ENCODE data around the gene HCST.

HCST gene

DNA sequence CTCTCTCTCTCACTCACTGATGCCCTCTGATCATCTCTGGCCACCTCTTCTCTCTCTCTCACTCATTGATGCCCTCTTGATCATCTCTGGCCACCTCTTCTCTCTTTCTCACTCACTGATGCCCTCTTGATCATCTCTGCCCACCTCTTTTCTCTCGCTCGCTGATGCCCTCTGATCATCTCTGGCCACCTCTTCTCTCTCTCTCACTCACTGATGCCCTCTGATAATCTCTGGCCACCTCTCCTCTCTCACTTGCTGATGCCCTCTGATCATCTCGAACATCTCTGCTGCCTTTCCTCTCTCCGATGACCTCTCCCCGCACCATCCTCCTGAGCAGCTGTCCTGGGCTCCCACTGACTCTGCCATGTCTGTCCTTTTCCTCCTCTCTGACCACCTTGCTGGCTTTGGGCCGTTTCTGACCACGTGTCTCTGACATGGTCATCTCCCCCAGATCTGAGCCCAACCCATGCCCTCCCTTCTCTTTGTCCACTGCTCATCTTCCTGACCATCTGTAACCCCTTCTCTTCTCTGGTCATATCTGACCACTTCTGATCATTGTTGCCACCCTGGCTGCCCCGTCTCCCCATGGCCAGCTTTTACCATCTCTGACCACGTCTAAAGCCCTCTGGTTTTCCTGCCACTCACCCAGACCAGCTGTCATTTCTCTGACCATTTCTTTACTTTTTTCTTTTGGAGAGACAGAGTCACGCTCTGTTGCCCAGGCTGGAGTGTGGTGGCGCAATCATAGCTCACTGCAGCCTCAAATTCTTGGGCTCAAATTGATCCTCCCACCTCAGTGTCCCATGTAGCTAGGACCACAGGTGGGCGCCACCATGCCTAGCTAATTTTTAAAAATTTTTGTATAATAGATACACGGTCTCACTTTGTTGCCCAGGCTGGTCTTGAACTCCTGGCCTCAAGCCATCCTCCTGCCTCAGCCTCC lies 36.2 kb downstream of the HCST start:
- no peak overlapping the region for H3K27ac ChIP-seq (ENCODE audit: low read length, poor library complexity, severe bottlenecking)
- no peak overlapping the region for H4K8ac ChIP-seq (ENCODE audit: low read length)
- H3K9ac ChIP-seq (ENCODE audit: low read length) = no peak overlapping the region
- H2AFZ ChIP-seq (ENCODE audit: low read depth, low read length) = no peak overlapping the region
- H4K91ac ChIP-seq (ENCODE audit: low read length) = no peak overlapping the region
- no peak overlapping the region for H2BK12ac ChIP-seq (ENCODE audit: low read length in 2 of 2)
- no peak overlapping the region for H3K4me2 ChIP-seq (ENCODE audit: low read length, poor library complexity, severe bottlenecking)
- no peak overlapping the region for H2BK120ac ChIP-seq (ENCODE audit: low read depth, low read length)
- 93% methylated on average over 13 of the region's 13 CpGs for WGBS
- H3K4me1 ChIP-seq (ENCODE audit: control insufficient read depth, insufficient read depth, low read depth, low read length) = peaks cover 30% of the 10 kb centered on the region
- H3K36me3 ChIP-seq (ENCODE audit: control insufficient read depth in 1 of 2, insufficient read depth in 2 of 2, low read depth in 1 of 2, low read length in 2 of 2) = peaks cover 19 to 24% of the 10 kb centered on the region in 2 experiments
- no peak overlapping the region for H2BK5ac ChIP-seq (ENCODE audit: low read depth, low read length, poor library complexity, severe bottlenecking)
- no peak overlapping the region for H2AK5ac ChIP-seq (ENCODE audit: low read length, severe bottlenecking)
- H3K79me1 ChIP-seq (replicated peaks; ENCODE audit: low read length, poor library complexity, severe bottlenecking) = peaks cover 28% of the 10 kb centered on the region
- H2BK15ac ChIP-seq (ENCODE audit: low read depth, poor library complexity, severe bottlenecking) = no peak overlapping the region
- peak overlapping the region in 1 of 2 experiments; percentile 87 for H3K4me3 ChIP-seq (ENCODE audit: insufficient read depth in 1 of 2, low read depth in 1 of 2, low read length in 2 of 2)
- no peaks in the 10 kb centered on the region for H3K9me3 ChIP-seq (ENCODE audit: control insufficient read depth, low read length)
- no peak overlapping the region for H3K4ac ChIP-seq (ENCODE audit: low read depth in 1 of 2, low read length in 2 of 2)
- H3K18ac ChIP-seq (ENCODE audit: low read depth in 1 of 2, low read length in 2 of 2) = no peak overlapping the region
- H3K27me3 ChIP-seq (ENCODE audit: control insufficient read depth in 1 of 2, insufficient read depth in 1 of 2, low read length in 2 of 2) = no peaks in the 10 kb centered on the region
- H3K14ac ChIP-seq (ENCODE audit: low read length in 2 of 2) = no peak overlapping the region
- DNase-seq = no peak
- no peak overlapping the region for H3K23ac ChIP-seq (ENCODE audit: low read length in 2 of 2)

DNA sequence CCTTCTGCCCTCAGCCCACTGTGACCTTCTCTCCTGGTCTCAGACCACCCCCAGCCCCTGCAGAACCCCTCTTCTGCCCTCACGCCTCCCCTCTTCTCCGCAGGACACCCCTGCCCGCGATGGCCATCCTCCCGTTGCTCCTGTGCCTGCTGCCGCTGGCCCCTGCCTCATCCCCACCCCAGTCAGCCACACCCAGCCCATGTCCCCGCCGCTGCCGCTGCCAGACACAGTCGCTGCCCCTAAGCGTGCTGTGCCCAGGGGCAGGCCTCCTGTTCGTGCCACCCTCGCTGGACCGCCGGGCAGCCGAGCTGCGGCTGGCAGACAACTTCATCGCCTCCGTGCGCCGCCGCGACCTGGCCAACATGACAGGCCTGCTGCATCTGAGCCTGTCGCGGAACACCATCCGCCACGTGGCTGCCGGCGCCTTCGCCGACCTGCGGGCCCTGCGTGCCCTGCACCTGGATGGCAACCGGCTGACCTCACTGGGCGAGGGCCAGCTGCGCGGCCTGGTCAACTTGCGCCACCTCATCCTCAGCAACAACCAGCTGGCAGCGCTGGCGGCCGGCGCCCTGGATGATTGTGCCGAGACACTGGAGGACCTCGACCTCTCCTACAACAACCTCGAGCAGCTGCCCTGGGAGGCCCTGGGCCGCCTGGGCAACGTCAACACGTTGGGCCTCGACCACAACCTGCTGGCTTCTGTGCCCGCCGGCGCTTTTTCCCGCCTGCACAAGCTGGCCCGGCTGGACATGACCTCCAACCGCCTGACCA lies 37.2 kb downstream of the HCST start:
- Histone ChIP-seq H2AK5ac (ENCODE audit: low read length, severe bottlenecking) (no peak overlapping the region), H3K4me2 (ENCODE audit: low read length, poor library complexity, severe bottlenecking) (no peak overlapping the region), H3K9ac (ENCODE audit: low read length) (no peak overlapping the region), H2AFZ (ENCODE audit: low read depth, low read length) (no peak overlapping the region), H2BK15ac (ENCODE audit: low read depth, poor library complexity, severe bottlenecking) (no peak overlapping the region), H3K79me1 (replicated peaks; ENCODE audit: low read length, poor library complexity, severe bottlenecking) (peaks cover 29% of the 10 kb centered on the region), H3K4me1 (ENCODE audit: control insufficient read depth, insufficient read depth, low read depth, low read length) (peaks cover 30% of the 10 kb centered on the region), H3K18ac (ENCODE audit: low read depth in 1 of 2, low read length in 2 of 2) (no peak overlapping the region), H3K27me3 (ENCODE audit: control insufficient read depth in 1 of 2, insufficient read depth in 1 of 2, low read length in 2 of 2) (no peaks in the 10 kb centered on the region), H3K14ac (ENCODE audit: low read length in 2 of 2) (no peak overlapping the region), H3K9me3 (ENCODE audit: control insufficient read depth, low read length) (no peaks in the 10 kb centered on the region), H3K4ac (ENCODE audit: low read depth in 1 of 2, low read length in 2 of 2) (no peak overlapping the region), H3K36me3 (ENCODE audit: control insufficient read depth in 1 of 2, insufficient read depth in 2 of 2, low read depth in 1 of 2, low read length in 2 of 2) (peaks cover 19 to 30% of the 10 kb centered on the region in 2 experiments), H3K27ac (ENCODE audit: low read length, poor library complexity, severe bottlenecking) (no peak overlapping the region), H4K8ac (ENCODE audit: low read length) (no peak overlapping the region), H3K23ac (ENCODE audit: low read length in 2 of 2) (no peak overlapping the region), H2BK5ac (ENCODE audit: low read depth, low read length, poor library complexity, severe bottlenecking) (no peak overlapping the region), H2BK12ac (ENCODE audit: low read length in 2 of 2) (no peak overlapping the region), H4K91ac (ENCODE audit: low read length) (peak overlapping the region; percentile 41), H2BK120ac (ENCODE audit: low read depth, low read length) (no peak overlapping the region), H3K4me3 (ENCODE audit: insufficient read depth in 1 of 2, low read depth in 1 of 2, low read length in 2 of 2) (no peak overlapping the region)
- no peak for DNase-seq
- WGBS = 96% methylated on average over 55 of the region's 55 CpGs

DNA sequence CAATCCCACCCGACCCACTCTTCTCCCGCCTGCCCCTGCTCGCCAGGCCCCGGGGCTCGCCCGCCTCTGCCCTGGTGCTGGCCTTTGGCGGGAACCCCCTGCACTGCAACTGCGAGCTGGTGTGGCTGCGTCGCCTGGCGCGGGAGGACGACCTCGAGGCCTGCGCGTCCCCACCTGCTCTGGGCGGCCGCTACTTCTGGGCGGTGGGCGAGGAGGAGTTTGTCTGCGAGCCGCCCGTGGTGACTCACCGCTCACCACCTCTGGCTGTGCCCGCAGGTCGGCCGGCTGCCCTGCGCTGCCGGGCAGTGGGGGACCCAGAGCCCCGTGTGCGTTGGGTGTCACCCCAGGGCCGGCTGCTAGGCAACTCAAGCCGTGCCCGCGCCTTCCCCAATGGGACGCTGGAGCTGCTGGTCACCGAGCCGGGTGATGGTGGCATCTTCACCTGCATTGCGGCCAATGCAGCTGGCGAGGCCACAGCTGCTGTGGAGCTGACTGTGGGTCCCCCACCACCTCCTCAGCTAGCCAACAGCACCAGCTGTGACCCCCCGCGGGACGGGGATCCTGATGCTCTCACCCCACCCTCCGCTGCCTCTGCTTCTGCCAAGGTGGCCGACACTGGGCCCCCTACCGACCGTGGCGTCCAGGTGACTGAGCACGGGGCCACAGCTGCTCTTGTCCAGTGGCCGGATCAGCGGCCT lies 37.9 kb downstream of the HCST start:
- no peak overlapping the region for H2BK15ac ChIP-seq (ENCODE audit: low read depth, poor library complexity, severe bottlenecking)
- H2BK120ac ChIP-seq (ENCODE audit: low read depth, low read length) = no peak overlapping the region
- peaks cover 28% of the 10 kb centered on the region for H3K4me1 ChIP-seq (ENCODE audit: control insufficient read depth, insufficient read depth, low read depth, low read length)
- no peak overlapping the region for H3K27ac ChIP-seq (ENCODE audit: low read length, poor library complexity, severe bottlenecking)
- peaks cover 19 to 38% of the 10 kb centered on the region in 2 experiments for H3K36me3 ChIP-seq (ENCODE audit: control insufficient read depth in 1 of 2, insufficient read depth in 2 of 2, low read depth in 1 of 2, low read length in 2 of 2)
- H3K14ac ChIP-seq (ENCODE audit: low read length in 2 of 2) = no peak overlapping the region
- H2AFZ ChIP-seq (ENCODE audit: low read depth, low read length) = no peak overlapping the region
- H4K8ac ChIP-seq (ENCODE audit: low read length) = no peak overlapping the region
- H3K4me3 ChIP-seq (ENCODE audit: insufficient read depth in 1 of 2, low read depth in 1 of 2, low read length in 2 of 2) = no peak overlapping the region
- H3K18ac ChIP-seq (ENCODE audit: low read depth in 1 of 2, low read length in 2 of 2) = no peak overlapping the region
- no peak overlapping the region for H3K4me2 ChIP-seq (ENCODE audit: low read length, poor library complexity, severe bottlenecking)
- no peak overlapping the region for H2AK5ac ChIP-seq (ENCODE audit: low read length, severe bottlenecking)
- peaks cover 29% of the 10 kb centered on the region for H3K79me1 ChIP-seq (replicated peaks; ENCODE audit: low read length, poor library complexity, severe bottlenecking)
- H3K4ac ChIP-seq (ENCODE audit: low read depth in 1 of 2, low read length in 2 of 2) = no peak overlapping the region
- no peak for DNase-seq
- 97% methylated on average over 51 of the region's 51 CpGs for WGBS
- H2BK5ac ChIP-seq (ENCODE audit: low read depth, low read length, poor library complexity, severe bottlenecking) = no peak overlapping the region
- no peak overlapping the region for H4K91ac ChIP-seq (ENCODE audit: low read length)
- H3K23ac ChIP-seq (ENCODE audit: low read length in 2 of 2) = no peak overlapping the region
- H3K9ac ChIP-seq (ENCODE audit: low read length) = no peak overlapping the region
- H3K27me3 ChIP-seq (ENCODE audit: control insufficient read depth in 1 of 2, insufficient read depth in 1 of 2, low read length in 2 of 2) = no peaks in the 10 kb centered on the region
- H3K9me3 ChIP-seq (ENCODE audit: control insufficient read depth, low read length) = no peaks in the 10 kb centered on the region
- no peak overlapping the region for H2BK12ac ChIP-seq (ENCODE audit: low read length in 2 of 2)
